ACC112 (cell line): ENCODE results near the gene HSD17B1.
"Not testable (repeated sequence)": the region's sequence is repeated elsewhere in the genome, so short reads cannot be mapped to it uniquely, and the experiment has no call there.

Source experiments
- H2AFZ ChIP-seq: fragments of 200-600 bp; sonication (generic); one replicate; pipeline ENCODE4 v1.6.0; 2017; ENCODE audit warnings: antibody characterized with exemption, low read length; ENCODE audit not compliant: unreplicated experiment
- H3K27ac ChIP-seq: fragments of 200-600 bp; sonication (generic); 2 replicates; pipeline ENCODE4 v1.5.1; 2014; ENCODE audit warnings: low read depth, mild to moderate bottlenecking, antibody characterized with exemption, low read length, moderate library complexity
- H3K27me3 ChIP-seq: fragments of 200-600 bp; sonication (generic); 2 replicates; pipeline ENCODE4 v1.6.1; 2014; ENCODE audit warnings: mild to moderate bottlenecking, antibody characterized with exemption, low read length, moderate library complexity, mixed read lengths; ENCODE audit not compliant: insufficient read depth
- H3K36me3 ChIP-seq: fragments of 200-600 bp; sonication (generic); 2 replicates; pipeline ENCODE4 v1.6.1; 2016; ENCODE audit warnings: mild to moderate bottlenecking, antibody characterized with exemption, low read length, moderate library complexity, mixed read lengths; ENCODE audit not compliant: insufficient read depth
- H3K4me1 ChIP-seq: fragments of 200-600 bp; sonication (generic); one replicate; pipeline ENCODE4 v1.6.1; 2016; ENCODE audit warnings: low read length, mixed read lengths; ENCODE audit not compliant: insufficient read depth, unreplicated experiment, control insufficient read depth
- H3K4me3 ChIP-seq: fragments of 200-600 bp; sonication (generic); 2 replicates; pipeline ENCODE4 v1.5.1; 2014; ENCODE audit warnings: mild to moderate bottlenecking, low read depth, low read length
- H3K79me2 ChIP-seq: fragments of 200-600 bp; sonication (generic); one replicate; pipeline ENCODE4 v1.6.0; 2016; ENCODE audit warnings: low read length; ENCODE audit not compliant: control insufficient read depth, unreplicated experiment, insufficient read depth

Gene HSD17B1

GRCh38 chr17:42552736-42553135 is at the start of gene HSD17B1:
HSD17B1 (plus strand) TSS chr17:42552923; CDS start chr17:42552934, 11 bp downstream.
- H3K4me1 ChIP-seq, H3K27ac ChIP-seq, H3K36me3 ChIP-seq, H2AFZ ChIP-seq, H3K79me2 ChIP-seq, H3K27me3 ChIP-seq: not testable (repeated sequence)
- H3K4me3 ChIP-seq: peak within 1 kb of the TSS; percentile 90

GRCh38 chr17:42502926-42503325 is 49.8 kb upstream of the HSD17B1 start:
- H3K27ac ChIP-seq: no peak overlapping the region
- H3K36me3 ChIP-seq: peaks cover 19% of the 10 kb centered on the region
- no peak overlapping the region for H3K4me3 ChIP-seq
- no peaks in the 10 kb centered on the region for H3K27me3 ChIP-seq
- no peak overlapping the region for H2AFZ ChIP-seq
- no peaks in the 10 kb centered on the region for H3K79me2 ChIP-seq
- H3K4me1 ChIP-seq: no peaks in the 10 kb centered on the region

- peaks cover 15% of the 10 kb centered on the region; the same call in 1 of the 2 replicates for H3K36me3 ChIP-seq
- no peak overlapping the region for H3K27ac ChIP-seq
- no peaks in the 10 kb centered on the region for H3K4me1 ChIP-seq
- no peak overlapping the region for H3K4me3 ChIP-seq
- H3K79me2 ChIP-seq: no peaks in the 10 kb centered on the region
- H2AFZ ChIP-seq: no peak overlapping the region
- H3K27me3 ChIP-seq: no peaks in the 10 kb centered on the region
Measured at GRCh38 chr17:42507671-42508070, 45.1 kb upstream of the HSD17B1 start.

- no peak overlapping the region for H2AFZ ChIP-seq
- H3K36me3 ChIP-seq: peaks cover 8% of the 10 kb centered on the region; the same call in 1 of the 2 replicates
- no peaks in the 10 kb centered on the region for H3K4me1 ChIP-seq
- H3K27ac ChIP-seq: no peak overlapping the region
- H3K79me2 ChIP-seq: no peaks in the 10 kb centered on the region
- H3K4me3 ChIP-seq: no peak overlapping the region
- no peaks in the 10 kb centered on the region for H3K27me3 ChIP-seq
Measured at GRCh38 chr17:42508426-42509165, 44.1 kb upstream of the HSD17B1 start.

- H2AFZ ChIP-seq: no peak overlapping the region
- H3K4me1 ChIP-seq: no peaks in the 10 kb centered on the region
- peaks cover 3% of the 10 kb centered on the region; the same call in 1 of the 2 replicates for H3K36me3 ChIP-seq
- H3K27me3 ChIP-seq: no peaks in the 10 kb centered on the region
- H3K79me2 ChIP-seq: no peaks in the 10 kb centered on the region
- H3K4me3 ChIP-seq: no peak overlapping the region
- no peak overlapping the region for H3K27ac ChIP-seq
Measured at GRCh38 chr17:42509409-42509808, 43.3 kb upstream of the HSD17B1 start.

GRCh38 chr17:42509841-42510240 is 42.9 kb upstream of the HSD17B1 start:
- no peaks in the 10 kb centered on the region for H3K4me1 ChIP-seq
- H3K79me2 ChIP-seq: no peaks in the 10 kb centered on the region
- H3K4me3 ChIP-seq: no peak overlapping the region
- no peak overlapping the region for H2AFZ ChIP-seq
- H3K27me3 ChIP-seq: no peaks in the 10 kb centered on the region
- H3K36me3 ChIP-seq: no peaks in the 10 kb centered on the region
- no peak overlapping the region for H3K27ac ChIP-seq

- Histone ChIP-seq H3K79me2 (no peaks in the 10 kb centered on the region), H3K27me3 (no peaks in the 10 kb centered on the region), H2AFZ (no peak overlapping the region), H3K36me3 (no peaks in the 10 kb centered on the region), H3K27ac (no peak overlapping the region), H3K4me1 (peaks cover 2% of the 10 kb centered on the region), H3K4me3 (no peak overlapping the region)
Measured at GRCh38 chr17:42512246-42512645, 40.5 kb upstream of the HSD17B1 start.

GRCh38 chr17:42512733-42513251 is 39.9 kb upstream of the HSD17B1 start:
- Histone ChIP-seq H3K27me3 (no peaks in the 10 kb centered on the region), H3K4me1 (peaks cover 6% of the 10 kb centered on the region), H2AFZ (no peak overlapping the region), H3K27ac (no peak overlapping the region), H3K79me2 (no peaks in the 10 kb centered on the region), H3K36me3 (no peaks in the 10 kb centered on the region), H3K4me3 (no peak overlapping the region)

GRCh38 chr17:42513686-42514085 is 39.0 kb upstream of the HSD17B1 start:
- Histone ChIP-seq H2AFZ (no peak overlapping the region), H3K4me3 (no peak overlapping the region), H3K4me1 (peaks cover 14% of the 10 kb centered on the region), H3K27ac (no peak overlapping the region), H3K36me3 (no peaks in the 10 kb centered on the region), H3K27me3 (no peaks in the 10 kb centered on the region), H3K79me2 (no peaks in the 10 kb centered on the region)

GRCh38 chr17:42514279-42514678 is 38.4 kb upstream of the HSD17B1 start:
- peaks cover 20% of the 10 kb centered on the region for H3K4me1 ChIP-seq
- no peaks in the 10 kb centered on the region for H3K79me2 ChIP-seq
- no peak overlapping the region for H3K27ac ChIP-seq
- no peak overlapping the region for H2AFZ ChIP-seq
- no peaks in the 10 kb centered on the region for H3K36me3 ChIP-seq
- H3K27me3 ChIP-seq: no peaks in the 10 kb centered on the region
- H3K4me3 ChIP-seq: no peak overlapping the region

- Histone ChIP-seq H2AFZ (no peak overlapping the region), H3K27ac (no peak overlapping the region), H3K79me2 (no peaks in the 10 kb centered on the region), H3K4me1 (peaks cover 26% of the 10 kb centered on the region), H3K4me3 (no peak overlapping the region), H3K36me3 (no peaks in the 10 kb centered on the region), H3K27me3 (no peaks in the 10 kb centered on the region)
Measured at GRCh38 chr17:42514867-42515266, 37.9 kb upstream of the HSD17B1 start.
